MM.1S (cell line): ENCODE data around the gene HSPB3.
"Not testable (repeated sequence)": the region's sequence is repeated elsewhere in the genome, so short reads cannot be mapped to it uniquely, and the experiment has no call there.

ENCODE experiments used
- DNase-seq: peaks from one replicate; pipeline ENCODE4 v3.0.0-alpha.2; 2015
- H2AFZ ChIP-seq: fragments of 300-600 bp; sonication (generic); 2 replicates; pipeline ENCODE4 v1.6.0; 2016; ENCODE audit warnings: antibody characterized with exemption, low read length
- H3F3A ChIP-seq: fragments of 300-600 bp; sonication (generic); 2 replicates; pipeline ENCODE4 v1.6.1; 2016; ENCODE audit warnings: mild to moderate bottlenecking, antibody characterized with exemption, low read length, moderate library complexity, mixed read lengths; ENCODE audit not compliant: insufficient read depth
- H3K27ac ChIP-seq: fragments of 300-600 bp; sonication (generic); 2 replicates; pipeline ENCODE4 v1.5.1; 2016; ENCODE audit warnings: mild to moderate bottlenecking, low read length
- H3K27me3 ChIP-seq: fragments of 300-600 bp; sonication (generic); replicated peaks from 2 replicates; pipeline ENCODE4 v1.6.0; 2016; ENCODE audit warnings: low read length; ENCODE audit not compliant: insufficient read depth
- H3K36me3 ChIP-seq: fragments of 300-600 bp; sonication (generic); replicated peaks from 2 replicates; pipeline ENCODE4 v1.6.1; 2016; ENCODE audit warnings: mild to moderate bottlenecking, low read length, mixed read lengths; ENCODE audit not compliant: insufficient read depth
- H3K4me1 ChIP-seq: fragments of 300-600 bp; sonication (generic); 2 replicates; pipeline ENCODE4 v1.6.1; 2016; ENCODE audit warnings: low read length, mixed read lengths
- H3K4me2 ChIP-seq: fragments of 300-600 bp; sonication (generic); 2 replicates; pipeline ENCODE4 v1.6.0; 2016; ENCODE audit warnings: low read depth, low read length
- H3K4me3 ChIP-seq: fragments of 300-600 bp; sonication (generic); 2 replicates; pipeline ENCODE4 v1.5.1; 2016; ENCODE audit warnings: low read length, mixed read lengths
- H3K79me2 ChIP-seq: fragments of 300-600 bp; sonication (generic); 2 replicates; pipeline ENCODE4 v1.6.1; 2016; ENCODE audit warnings: mixed run types, low read length, mixed read lengths
- H3K9ac ChIP-seq: fragments of 300-600 bp; sonication (generic); 2 replicates; pipeline ENCODE4 v1.6.1; 2016; ENCODE audit warnings: low read length, mixed read lengths
- H3K9me2 ChIP-seq: fragments of 300-600 bp; sonication (generic); replicated peaks from 2 replicates; pipeline ENCODE4 v1.6.1; 2016; ENCODE audit warnings: mild to moderate bottlenecking, low read length, mixed read lengths; ENCODE audit not compliant: insufficient read depth
- H3K9me3 ChIP-seq: fragments of 300-600 bp; sonication (generic); replicated peaks from 2 replicates; pipeline ENCODE4 v1.6.1; 2016; ENCODE audit warnings: mild to moderate bottlenecking, low read length, mixed read lengths; ENCODE audit not compliant: insufficient read depth
- H4K20me1 ChIP-seq: fragments of 300-600 bp; sonication (generic); 2 replicates; pipeline ENCODE4 v1.6.1; 2016; ENCODE audit warnings: mild to moderate bottlenecking, low read length, moderate library complexity, mixed read lengths; ENCODE audit not compliant: insufficient read depth
- EZH2 ChIP-seq: fragments of 300-600 bp; sonication (generic); optimal IDR thresholded peaks from 2 replicates; pipeline ENCODE3; 2017; ENCODE audit warnings: low read depth, mild to moderate bottlenecking, antibody characterized with exemption, low read length, mixed read lengths
- EZH2phosphoT487 ChIP-seq: fragments of 300-600 bp; sonication (generic); IDR thresholded peaks from 2 replicates; pipeline ENCODE4 v1.6.1; 2018; ENCODE audit warnings: antibody characterized with exemption, low read length
- TF ChIP-seq, protein P1 (sequence below): fragments of 300-600 bp; sonication (generic); IDR thresholded peaks from 2 replicates; pipeline ENCODE4 v1.5.1; 2016; ENCODE audit warnings: antibody characterized with exemption, low read length, mixed read lengths

Gene HSPB3

DNA sequence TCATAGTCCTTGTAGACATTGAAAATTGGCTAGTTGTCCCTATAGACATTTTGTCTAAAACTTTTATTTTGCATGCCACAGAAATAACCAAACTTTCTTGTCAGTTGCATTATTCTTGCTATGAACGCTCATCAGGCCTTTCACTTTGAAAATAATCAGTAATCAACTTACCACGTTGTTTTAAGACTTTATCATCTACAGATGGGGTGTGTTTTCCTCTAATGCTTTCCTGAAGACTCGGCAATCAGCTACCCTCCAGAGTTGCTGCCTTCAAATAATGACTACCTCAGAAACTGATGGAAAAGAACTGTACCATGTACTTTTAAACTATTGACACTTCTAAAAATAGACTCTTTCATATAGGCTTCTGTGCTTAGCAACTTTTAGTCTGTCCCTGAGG is 33.5 kb upstream of the HSPB3 start:
- Histone ChIP-seq H2AFZ (no peak overlapping the region), H3K4me3 (no peak overlapping the region), H4K20me1 (no peaks in the 10 kb centered on the region), H3K79me2 (no peaks in the 10 kb centered on the region), H3K27me3 (no peaks in the 10 kb centered on the region), H3K9me3 (no peaks in the 10 kb centered on the region), H3K4me1 (no peaks in the 10 kb centered on the region), H3K9me2 (no peaks in the 10 kb centered on the region), H3K36me3 (no peaks in the 10 kb centered on the region), H3K9ac (no peak overlapping the region), H3F3A (no peaks in the 10 kb centered on the region), H3K27ac (no peak overlapping the region), H3K4me2 (no peak overlapping the region)
- TF ChIP-seq EZH2 (no peak), EZH2phosphoT487 (no peak)
- TF ChIP-seq, protein P1, sequence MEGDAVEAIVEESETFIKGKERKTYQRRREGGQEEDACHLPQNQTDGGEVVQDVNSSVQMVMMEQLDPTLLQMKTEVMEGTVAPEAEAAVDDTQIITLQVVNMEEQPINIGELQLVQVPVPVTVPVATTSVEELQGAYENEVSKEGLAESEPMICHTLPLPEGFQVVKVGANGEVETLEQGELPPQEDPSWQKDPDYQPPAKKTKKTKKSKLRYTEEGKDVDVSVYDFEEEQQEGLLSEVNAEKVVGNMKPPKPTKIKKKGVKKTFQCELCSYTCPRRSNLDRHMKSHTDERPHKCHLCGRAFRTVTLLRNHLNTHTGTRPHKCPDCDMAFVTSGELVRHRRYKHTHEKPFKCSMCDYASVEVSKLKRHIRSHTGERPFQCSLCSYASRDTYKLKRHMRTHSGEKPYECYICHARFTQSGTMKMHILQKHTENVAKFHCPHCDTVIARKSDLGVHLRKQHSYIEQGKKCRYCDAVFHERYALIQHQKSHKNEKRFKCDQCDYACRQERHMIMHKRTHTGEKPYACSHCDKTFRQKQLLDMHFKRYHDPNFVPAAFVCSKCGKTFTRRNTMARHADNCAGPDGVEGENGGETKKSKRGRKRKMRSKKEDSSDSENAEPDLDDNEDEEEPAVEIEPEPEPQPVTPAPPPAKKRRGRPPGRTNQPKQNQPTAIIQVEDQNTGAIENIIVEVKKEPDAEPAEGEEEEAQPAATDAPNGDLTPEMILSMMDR, result no peak
- no peak for DNase-seq

DNA sequence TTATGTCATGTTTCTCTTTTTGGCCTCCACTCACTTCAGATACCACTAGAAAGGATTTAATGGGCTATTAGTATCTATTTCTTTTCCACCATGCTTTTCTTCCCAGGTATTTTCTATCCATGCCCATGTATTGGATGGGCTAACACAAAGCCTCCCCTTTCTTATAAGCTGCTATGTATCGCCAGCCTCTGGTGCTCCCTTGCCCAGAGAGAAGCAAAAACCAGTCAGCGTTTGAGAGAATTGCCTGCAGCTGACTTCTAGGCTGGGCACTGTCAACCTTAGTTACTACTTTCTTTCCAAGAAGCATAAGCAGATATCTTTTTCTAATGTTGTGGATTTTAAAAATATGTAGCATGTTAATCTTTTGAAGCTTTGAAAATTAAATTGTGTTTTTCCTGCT is 30.2 kb upstream of the HSPB3 start:
- H3K4me2 ChIP-seq, result no peak overlapping the region
- no peak overlapping the region for H2AFZ ChIP-seq
- H3K27me3 ChIP-seq, result no peaks in the 10 kb centered on the region
- no peaks in the 10 kb centered on the region for H3F3A ChIP-seq
- H3K9me3 ChIP-seq, result no peaks in the 10 kb centered on the region
- no peaks in the 10 kb centered on the region for H3K9me2 ChIP-seq
- no peaks in the 10 kb centered on the region for H3K36me3 ChIP-seq
- no peak for DNase-seq
- H4K20me1 ChIP-seq, result no peaks in the 10 kb centered on the region
- no peak for TF ChIP-seq EZH2
- TF ChIP-seq, protein P1, result no peak
- no peak for TF ChIP-seq EZH2phosphoT487
- H3K4me3 ChIP-seq, result no peak overlapping the region
- no peaks in the 10 kb centered on the region for H3K79me2 ChIP-seq
- no peak overlapping the region for H3K27ac ChIP-seq
- no peaks in the 10 kb centered on the region for H3K4me1 ChIP-seq
- H3K9ac ChIP-seq, result no peak overlapping the region

DNA sequence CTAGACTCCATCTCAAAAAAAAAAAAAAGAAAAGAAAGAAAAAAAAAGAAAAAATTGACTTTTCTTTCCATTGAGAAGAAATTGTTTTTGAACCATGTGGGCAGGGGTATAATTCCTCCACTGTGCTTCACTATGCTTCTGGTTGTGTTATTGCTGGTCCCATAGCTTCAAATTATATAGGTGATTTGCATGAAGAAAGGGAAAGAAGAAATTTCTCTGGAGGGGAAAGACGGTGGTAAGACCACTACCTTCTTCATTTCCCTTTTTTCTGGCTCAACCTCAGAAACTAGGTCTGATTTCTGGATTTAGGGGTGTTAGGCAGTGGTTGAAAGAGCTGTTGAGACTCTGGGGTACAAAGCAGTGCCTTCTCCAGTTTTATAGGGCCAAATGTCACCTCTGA is 29.3 kb upstream of the HSPB3 start:
- Histone ChIP-seq H3K27ac (no peak overlapping the region), H3K9me3 (no peaks in the 10 kb centered on the region), H3K9ac (no peak overlapping the region), H3K4me1 (no peaks in the 10 kb centered on the region), H4K20me1 (no peaks in the 10 kb centered on the region), H2AFZ (no peak overlapping the region), H3K27me3 (no peaks in the 10 kb centered on the region), H3K4me3 (no peak overlapping the region), H3K36me3 (no peaks in the 10 kb centered on the region), H3F3A (no peaks in the 10 kb centered on the region), H3K79me2 (no peaks in the 10 kb centered on the region), H3K9me2 (no peaks in the 10 kb centered on the region), H3K4me2 (no peak overlapping the region)
- no peak for DNase-seq
- TF ChIP-seq, protein P1, result no peak
- TF ChIP-seq EZH2, result no peak
- no peak for TF ChIP-seq EZH2phosphoT487

DNA sequence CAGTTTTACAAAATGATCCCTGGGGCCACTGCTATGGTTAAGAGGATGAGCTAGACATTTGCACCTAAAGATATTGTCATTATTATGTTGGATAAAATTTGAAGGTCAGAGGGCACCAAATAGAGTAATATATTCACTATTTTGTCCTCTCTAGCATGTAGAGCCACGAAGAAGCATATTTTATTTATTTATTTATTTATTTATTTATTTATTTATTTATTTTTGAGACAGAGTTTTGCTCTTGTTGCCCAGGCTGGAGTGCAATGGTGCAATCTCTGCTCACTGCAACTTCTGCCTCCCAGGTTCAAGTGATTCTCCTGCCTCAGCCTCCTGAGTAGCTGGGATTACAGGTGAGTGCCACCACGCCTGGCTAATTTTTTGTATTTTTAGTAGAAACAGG is 20.8 kb upstream of the HSPB3 start:
- not testable (repeated sequence) for H3F3A ChIP-seq, H3K36me3 ChIP-seq, H4K20me1 ChIP-seq, DNase-seq, H3K79me2 ChIP-seq, H3K4me1 ChIP-seq, H3K4me2 ChIP-seq, H3K9me2 ChIP-seq, H3K27me3 ChIP-seq, H3K4me3 ChIP-seq, H3K27ac ChIP-seq, H2AFZ ChIP-seq, H3K9me3 ChIP-seq, H3K9ac ChIP-seq
